HepG2 (cell line): ENCODE data around the gene ZNF665.

Experiments used
- EZH2 ChIP-seq: conservative IDR thresholded peaks from 2 replicates; pipeline ENCODE4 v1.6.1; 2012; ENCODE audit warnings: mild to moderate bottlenecking, low read depth, low read length, moderate library complexity
- POLR2AphosphoS2 ChIP-seq: IDR thresholded peaks from 2 replicates; pipeline ENCODE4 v1.6.1; 2011; ENCODE audit warnings: low read depth, low read length, improper control_type of control experiment
- TF ChIP-seq, protein P1 (sequence below): sonication (generic); formaldehyde crosslinking; IDR thresholded peaks from 2 replicates; pipeline ENCODE4 v1.5.0; 2020; ENCODE audit warnings: mild to moderate bottlenecking, missing genetic modification reagents, moderate library complexity
- TF ChIP-seq, protein P2 (sequence below): sonication (generic); formaldehyde crosslinking; IDR thresholded peaks from 2 replicates; pipeline ENCODE4 v1.4.0; 2020; ENCODE audit warnings: missing genetic modification reagents

DNA sequence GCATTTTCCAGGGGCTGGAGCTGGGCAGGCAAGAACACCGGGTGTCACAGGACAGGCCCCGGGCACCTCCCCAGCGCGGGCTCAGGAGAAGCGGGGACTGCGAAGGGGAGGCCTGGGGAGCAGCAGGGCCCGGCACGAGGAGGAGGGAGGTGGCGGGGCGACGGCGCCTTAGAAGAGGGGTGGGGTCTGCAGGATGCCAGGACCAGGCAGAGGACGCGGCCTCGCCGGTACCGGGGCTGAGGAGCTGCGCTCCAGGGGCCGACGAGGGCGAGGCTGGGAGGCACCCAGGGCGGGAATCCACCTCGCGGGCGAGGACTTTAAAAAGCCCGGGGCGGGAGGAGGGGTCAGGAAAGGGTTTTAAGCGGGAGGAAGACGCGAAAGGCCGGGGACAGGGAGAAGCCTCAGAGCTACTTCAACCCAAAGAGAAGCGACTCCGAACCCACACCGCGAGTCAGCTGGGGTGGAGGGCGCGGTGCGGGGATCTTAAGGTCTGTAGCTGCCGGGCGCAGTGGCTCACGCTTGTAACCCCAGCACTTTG lies 35.0 kb downstream of the ZNF665 start:
- TF ChIP-seq EZH2 (no peak), POLR2AphosphoS2 (no peak)
- TF ChIP-seq, protein P1, sequence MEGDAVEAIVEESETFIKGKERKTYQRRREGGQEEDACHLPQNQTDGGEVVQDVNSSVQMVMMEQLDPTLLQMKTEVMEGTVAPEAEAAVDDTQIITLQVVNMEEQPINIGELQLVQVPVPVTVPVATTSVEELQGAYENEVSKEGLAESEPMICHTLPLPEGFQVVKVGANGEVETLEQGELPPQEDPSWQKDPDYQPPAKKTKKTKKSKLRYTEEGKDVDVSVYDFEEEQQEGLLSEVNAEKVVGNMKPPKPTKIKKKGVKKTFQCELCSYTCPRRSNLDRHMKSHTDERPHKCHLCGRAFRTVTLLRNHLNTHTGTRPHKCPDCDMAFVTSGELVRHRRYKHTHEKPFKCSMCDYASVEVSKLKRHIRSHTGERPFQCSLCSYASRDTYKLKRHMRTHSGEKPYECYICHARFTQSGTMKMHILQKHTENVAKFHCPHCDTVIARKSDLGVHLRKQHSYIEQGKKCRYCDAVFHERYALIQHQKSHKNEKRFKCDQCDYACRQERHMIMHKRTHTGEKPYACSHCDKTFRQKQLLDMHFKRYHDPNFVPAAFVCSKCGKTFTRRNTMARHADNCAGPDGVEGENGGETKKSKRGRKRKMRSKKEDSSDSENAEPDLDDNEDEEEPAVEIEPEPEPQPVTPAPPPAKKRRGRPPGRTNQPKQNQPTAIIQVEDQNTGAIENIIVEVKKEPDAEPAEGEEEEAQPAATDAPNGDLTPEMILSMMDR, result no peak
- TF ChIP-seq, protein P2, sequence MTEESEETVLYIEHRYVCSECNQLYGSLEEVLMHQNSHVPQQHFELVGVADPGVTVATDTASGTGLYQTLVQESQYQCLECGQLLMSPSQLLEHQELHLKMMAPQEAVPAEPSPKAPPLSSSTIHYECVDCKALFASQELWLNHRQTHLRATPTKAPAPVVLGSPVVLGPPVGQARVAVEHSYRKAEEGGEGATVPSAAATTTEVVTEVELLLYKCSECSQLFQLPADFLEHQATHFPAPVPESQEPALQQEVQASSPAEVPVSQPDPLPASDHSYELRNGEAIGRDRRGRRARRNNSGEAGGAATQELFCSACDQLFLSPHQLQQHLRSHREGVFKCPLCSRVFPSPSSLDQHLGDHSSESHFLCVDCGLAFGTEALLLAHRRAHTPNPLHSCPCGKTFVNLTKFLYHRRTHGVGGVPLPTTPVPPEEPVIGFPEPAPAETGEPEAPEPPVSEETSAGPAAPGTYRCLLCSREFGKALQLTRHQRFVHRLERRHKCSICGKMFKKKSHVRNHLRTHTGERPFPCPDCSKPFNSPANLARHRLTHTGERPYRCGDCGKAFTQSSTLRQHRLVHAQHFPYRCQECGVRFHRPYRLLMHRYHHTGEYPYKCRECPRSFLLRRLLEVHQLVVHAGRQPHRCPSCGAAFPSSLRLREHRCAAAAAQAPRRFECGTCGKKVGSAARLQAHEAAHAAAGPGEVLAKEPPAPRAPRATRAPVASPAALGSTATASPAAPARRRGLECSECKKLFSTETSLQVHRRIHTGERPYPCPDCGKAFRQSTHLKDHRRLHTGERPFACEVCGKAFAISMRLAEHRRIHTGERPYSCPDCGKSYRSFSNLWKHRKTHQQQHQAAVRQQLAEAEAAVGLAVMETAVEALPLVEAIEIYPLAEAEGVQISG (CRISPR knock-in tag), result no peak
